CD4-positive, alpha-beta T cell treated with Interleukin-10 for 1 hour (primary cell): ENCODE data around the gene DNER.

ENCODE experiments used
- DNase-seq: peaks from one replicate; pipeline ENCODE4 v3.0.0-alpha.2; 2020

Gene DNER

GRCh38 chr2:229666811-229667210 is 47.5 kb downstream of the DNER start:
- DNase-seq = no peak

- DNase-seq = no peak
These were observed 49.2 kb downstream of the DNER start for GRCh38 chr2:229665158-229665557.

GRCh38 chr2:229661478-229661877 is 52.9 kb downstream of the DNER start:
- DNase-seq = no peak

GRCh38 chr2:229660951-229661350 is 53.4 kb downstream of the DNER start:
- DNase-seq = no peak

GRCh38 chr2:229660391-229660790 is 54.0 kb downstream of the DNER start:
- DNase-seq = no peak

- DNase-seq = no peak
These were observed 56.4 kb downstream of the DNER start for GRCh38 chr2:229658004-229658403.

- DNase-seq = no peak
These were observed 59.9 kb downstream of the DNER start for GRCh38 chr2:229654437-229654836.

- DNase-seq = no peak
These were observed 60.8 kb downstream of the DNER start for GRCh38 chr2:229653531-229653930.

- DNase-seq = no peak
These were observed 61.6 kb downstream of the DNER start for GRCh38 chr2:229652796-229653195.

- DNase-seq = no peak
These were observed 63.5 kb downstream of the DNER start for GRCh38 chr2:229650901-229651300.

- DNase-seq = no peak
These were observed 64.3 kb downstream of the DNER start for GRCh38 chr2:229650059-229650458.

- DNase-seq = no peak
These were observed 68.1 kb downstream of the DNER start for GRCh38 chr2:229646186-229646723.

GRCh38 chr2:229642371-229642770 is 72.0 kb downstream of the DNER start:
- no peak for DNase-seq

GRCh38 chr2:229641676-229642075 is 72.7 kb downstream of the DNER start:
- DNase-seq = no peak

GRCh38 chr2:229640636-229641035 is 73.7 kb downstream of the DNER start:
- DNase-seq = no peak

- DNase-seq = no peak
These were observed 77.8 kb downstream of the DNER start for GRCh38 chr2:229636571-229636970.

GRCh38 chr2:229635371-229635680 is 79.0 kb downstream of the DNER start:
- no peak for DNase-seq

- no peak for DNase-seq
These were observed 79.6 kb downstream of the DNER start for GRCh38 chr2:229634601-229635370.

- no peak for DNase-seq
These were observed 80.8 kb downstream of the DNER start for GRCh38 chr2:229633556-229633955.

- DNase-seq = no peak
These were observed 85.3 kb downstream of the DNER start for GRCh38 chr2:229629039-229629438.

GRCh38 chr2:229627728-229628127 is 86.6 kb downstream of the DNER start:
- DNase-seq = no peak

GRCh38 chr2:229622495-229623355 is 91.6 kb downstream of the DNER start:
- DNase-seq = no peak

GRCh38 chr2:229620759-229621158 is 93.6 kb downstream of the DNER start:
- DNase-seq = no peak

- DNase-seq = no peak
These were observed 94.1 kb downstream of the DNER start for GRCh38 chr2:229620289-229620688.
